Measurements from ENCODE around the gene PFKFB1.
"Not testable (repeated sequence)": the region's sequence is repeated elsewhere in the genome, so short reads cannot be mapped to it uniquely, and the experiment has no call there.

Gene PFKFB1

DNA sequence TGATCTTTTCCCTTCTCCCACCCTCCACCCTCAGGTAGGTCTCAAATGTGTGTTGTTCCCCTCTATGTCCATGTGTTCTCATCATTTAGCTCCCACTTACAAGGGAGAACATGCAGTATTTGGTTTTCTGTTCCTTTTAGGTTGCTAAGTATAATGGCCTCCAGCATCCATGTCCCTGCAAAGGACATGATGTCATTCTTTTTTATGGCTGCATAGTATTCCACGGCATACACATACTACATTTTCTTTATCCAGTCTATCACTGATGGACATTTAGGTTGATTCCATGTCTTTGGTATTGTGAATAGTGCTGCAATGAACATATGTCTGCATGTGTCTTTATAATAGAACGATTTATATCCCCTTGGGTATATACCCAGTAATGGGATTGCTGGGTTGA, 10.7 kb downstream of the PFKFB1 start:
- peaks cover 11% of the 10 kb centered on the region for H3K9me3 ChIP-seq (ENCODE audit: control insufficient read depth, insufficient read depth, low read length)
- not testable (repeated sequence) for H3K9ac ChIP-seq (ENCODE audit: low read depth, low read length); H3K27me3 ChIP-seq (ENCODE audit: control insufficient read depth, insufficient read depth, low read length); H3K36me3 ChIP-seq (ENCODE audit: control insufficient read depth, insufficient read depth, low read length); H3K4me1 ChIP-seq (ENCODE audit: control insufficient read depth, insufficient read depth, low read length); H3K4me3 ChIP-seq (ENCODE audit: low read depth, low read length)

DNA sequence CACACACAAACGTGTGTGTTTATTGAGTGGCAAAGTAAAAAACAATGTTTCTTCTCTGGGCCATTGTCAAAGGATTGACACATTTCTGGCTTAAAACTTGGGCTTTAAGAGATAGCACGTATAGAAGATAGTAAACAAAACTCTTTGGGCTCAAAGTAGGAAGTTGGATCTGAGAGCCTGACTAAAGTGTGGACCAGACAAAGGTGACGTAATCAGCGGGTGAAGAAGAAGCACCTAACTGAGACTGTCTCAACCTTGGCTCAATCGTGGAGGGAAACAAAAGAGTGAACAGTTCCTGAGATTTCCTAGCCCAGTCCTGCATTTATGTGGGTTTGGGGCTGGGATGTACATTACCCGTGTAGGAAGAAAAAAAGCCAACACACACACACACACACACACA, 13.7 kb downstream of the PFKFB1 start:
- Histone ChIP-seq H3K36me3 (ENCODE audit: control insufficient read depth, insufficient read depth, low read length) (no peaks in the 10 kb centered on the region), H3K4me3 (ENCODE audit: low read depth, low read length) (no peak overlapping the region), H3K4me1 (ENCODE audit: control insufficient read depth, insufficient read depth, low read length) (no peaks in the 10 kb centered on the region), H3K27me3 (ENCODE audit: control insufficient read depth, insufficient read depth, low read length) (no peaks in the 10 kb centered on the region), H3K9me3 (ENCODE audit: control insufficient read depth, insufficient read depth, low read length) (peaks cover 9% of the 10 kb centered on the region), H3K9ac (ENCODE audit: low read depth, low read length) (no peak overlapping the region)

GRCh38 chrX:54979432-54979831, 14.6 kb downstream of the PFKFB1 start:
- no peak overlapping the region for H3K4me3 ChIP-seq (ENCODE audit: low read depth, low read length)
- peaks cover under 1% of the 10 kb centered on the region for H3K9me3 ChIP-seq (ENCODE audit: control insufficient read depth, insufficient read depth, low read length)
- H3K27me3 ChIP-seq (ENCODE audit: control insufficient read depth, insufficient read depth, low read length) = no peaks in the 10 kb centered on the region
- H3K4me1 ChIP-seq (ENCODE audit: control insufficient read depth, insufficient read depth, low read length) = no peaks in the 10 kb centered on the region
- H3K9ac ChIP-seq (ENCODE audit: low read depth, low read length) = no peak overlapping the region
- H3K36me3 ChIP-seq (ENCODE audit: control insufficient read depth, insufficient read depth, low read length) = no peaks in the 10 kb centered on the region

DNA sequence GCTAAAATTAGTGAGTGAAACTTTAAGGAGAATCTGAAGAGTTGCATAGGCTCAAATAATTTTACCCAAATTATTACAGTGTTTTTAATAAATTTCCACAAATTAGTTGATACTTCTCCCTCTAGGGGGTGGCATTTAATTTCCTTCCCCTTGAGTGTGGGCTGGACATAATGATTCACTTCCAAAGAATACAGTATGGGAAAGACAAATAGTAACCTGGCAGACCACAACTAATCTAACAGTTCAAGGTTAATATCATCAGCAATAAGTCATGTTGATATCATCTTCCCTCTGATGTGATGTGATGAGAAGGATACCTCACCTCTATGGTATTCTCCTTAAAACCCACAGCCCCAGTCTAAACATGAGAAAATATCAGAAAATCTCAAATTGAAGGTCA, 15.5 kb downstream of the PFKFB1 start:
- Histone ChIP-seq H3K4me1 (ENCODE audit: control insufficient read depth, insufficient read depth, low read length) (no peaks in the 10 kb centered on the region), H3K9ac (ENCODE audit: low read depth, low read length) (no peak overlapping the region), H3K9me3 (ENCODE audit: control insufficient read depth, insufficient read depth, low read length) (no peaks in the 10 kb centered on the region), H3K27me3 (ENCODE audit: control insufficient read depth, insufficient read depth, low read length) (no peaks in the 10 kb centered on the region), H3K4me3 (ENCODE audit: low read depth, low read length) (no peak overlapping the region), H3K36me3 (ENCODE audit: control insufficient read depth, insufficient read depth, low read length) (no peaks in the 10 kb centered on the region)

- Histone ChIP-seq H3K27me3 (ENCODE audit: control insufficient read depth, insufficient read depth, low read length) (no peaks in the 10 kb centered on the region), H3K4me1 (ENCODE audit: control insufficient read depth, insufficient read depth, low read length) (no peaks in the 10 kb centered on the region), H3K36me3 (ENCODE audit: control insufficient read depth, insufficient read depth, low read length) (no peaks in the 10 kb centered on the region), H3K4me3 (ENCODE audit: low read depth, low read length) (no peak overlapping the region), H3K9ac (ENCODE audit: low read depth, low read length) (no peak overlapping the region), H3K9me3 (ENCODE audit: control insufficient read depth, insufficient read depth, low read length) (no peaks in the 10 kb centered on the region)
Observed at GRCh38 chrX:54977387-54977786, 16.6 kb downstream of the PFKFB1 start.

DNA sequence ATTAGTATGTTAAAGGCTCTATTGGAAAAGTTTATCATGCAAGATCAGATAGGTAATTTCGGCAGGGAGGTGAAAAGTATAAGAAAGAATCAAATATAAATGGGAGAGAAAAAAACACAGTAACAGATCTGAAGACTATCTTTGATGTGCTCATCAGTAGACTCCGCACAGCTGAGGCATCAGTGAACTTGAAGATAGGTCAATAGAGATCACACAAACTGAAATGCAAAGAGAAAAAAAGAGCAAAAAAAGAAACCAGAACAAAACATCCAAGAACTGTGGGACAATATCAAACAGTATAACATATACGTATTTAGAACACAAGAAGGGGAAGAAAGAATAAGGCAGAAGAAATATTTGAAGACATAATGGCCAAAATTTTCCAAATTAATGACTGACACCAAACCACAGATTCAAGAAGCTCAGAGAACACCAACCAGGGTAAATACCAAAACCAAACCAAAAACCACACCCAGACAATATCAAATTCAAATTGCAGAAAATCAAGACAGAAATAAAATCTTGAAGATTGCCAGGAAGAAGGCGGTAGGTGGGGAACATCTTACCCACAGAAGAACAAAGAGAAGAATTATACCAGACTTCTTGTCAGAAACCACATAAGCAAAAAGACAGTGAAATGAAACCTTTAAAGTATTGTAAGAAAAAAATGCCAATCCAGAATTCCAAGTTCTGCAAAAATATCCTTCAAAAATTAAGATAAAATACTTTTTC, 29.1 kb downstream of the PFKFB1 start:
- no peaks in the 10 kb centered on the region for H3K9me3 ChIP-seq (ENCODE audit: control insufficient read depth, insufficient read depth, low read length)
- no peak overlapping the region for H3K9ac ChIP-seq (ENCODE audit: low read depth, low read length)
- H3K4me3 ChIP-seq (ENCODE audit: low read depth, low read length) = no peak overlapping the region
- no peaks in the 10 kb centered on the region for H3K36me3 ChIP-seq (ENCODE audit: control insufficient read depth, insufficient read depth, low read length)
- H3K4me1 ChIP-seq (ENCODE audit: control insufficient read depth, insufficient read depth, low read length) = no peaks in the 10 kb centered on the region
- no peaks in the 10 kb centered on the region for H3K27me3 ChIP-seq (ENCODE audit: control insufficient read depth, insufficient read depth, low read length)

- Histone ChIP-seq H3K4me3 (ENCODE audit: low read depth, low read length) (no peak overlapping the region), H3K27me3 (ENCODE audit: control insufficient read depth, insufficient read depth, low read length) (no peaks in the 10 kb centered on the region), H3K36me3 (ENCODE audit: control insufficient read depth, insufficient read depth, low read length) (no peaks in the 10 kb centered on the region), H3K9me3 (ENCODE audit: control insufficient read depth, insufficient read depth, low read length) (no peaks in the 10 kb centered on the region), H3K9ac (ENCODE audit: low read depth, low read length) (no peak overlapping the region), H3K4me1 (ENCODE audit: control insufficient read depth, insufficient read depth, low read length) (no peaks in the 10 kb centered on the region)
Observed at GRCh38 chrX:54961750-54962149, 32.2 kb downstream of the PFKFB1 start.

DNA sequence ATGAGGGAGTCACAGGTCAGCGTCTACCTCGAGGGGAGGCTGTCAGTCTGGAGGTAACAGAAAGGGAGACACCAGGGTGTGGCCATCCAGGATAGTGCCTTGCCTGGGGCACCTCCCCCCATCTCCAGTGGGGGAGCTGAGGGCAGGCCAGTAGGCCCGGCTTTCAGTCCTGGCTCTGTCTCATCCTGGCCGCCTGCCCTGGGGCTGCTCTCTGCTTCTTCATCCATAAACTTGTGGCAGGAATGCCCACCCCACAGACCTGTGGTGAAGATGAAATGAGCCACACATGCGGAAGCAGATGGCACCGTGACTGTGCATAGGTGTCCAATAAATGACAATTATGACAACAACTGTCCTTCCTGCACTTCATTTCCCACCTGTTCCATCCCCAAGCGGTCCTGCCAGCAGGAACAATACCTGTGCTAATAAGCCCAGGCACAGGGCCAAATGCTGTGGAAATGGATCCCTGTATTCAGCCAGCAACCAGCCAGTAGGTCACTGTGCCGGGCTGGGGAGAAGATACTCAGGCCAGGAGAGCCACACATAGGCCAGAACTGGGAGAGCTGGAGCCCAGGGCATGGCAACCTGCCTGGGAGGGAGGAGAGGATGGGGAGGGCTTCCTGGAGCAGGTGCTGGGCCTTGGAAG, 43.1 kb downstream of the PFKFB1 start:
- peaks cover 3% of the 10 kb centered on the region for H3K9me3 ChIP-seq (ENCODE audit: control insufficient read depth, insufficient read depth, low read length)

DNA sequence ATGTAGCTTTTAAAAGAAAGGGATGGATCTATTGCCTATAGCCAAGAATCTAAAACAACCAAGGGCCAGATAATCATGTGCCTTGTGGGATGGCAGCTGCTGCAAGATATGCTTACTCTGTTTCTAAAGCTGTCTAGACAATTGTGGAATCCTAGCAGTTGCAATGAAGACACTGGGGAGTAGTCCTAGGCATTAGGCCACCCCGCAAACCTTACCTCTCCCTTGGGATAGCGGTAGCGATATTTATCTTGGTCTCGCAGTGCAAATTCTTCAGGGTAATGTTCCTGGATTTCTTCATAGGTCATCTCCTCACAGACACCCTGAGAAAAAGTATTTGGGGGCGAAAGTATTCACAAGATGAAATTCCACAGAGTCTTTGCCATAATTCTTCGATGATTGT, 48.8 kb downstream of the PFKFB1 start:
- H3K4me1 ChIP-seq (ENCODE audit: control insufficient read depth, insufficient read depth, low read length) = no peaks in the 10 kb centered on the region
- H3K9me3 ChIP-seq (ENCODE audit: control insufficient read depth, insufficient read depth, low read length) = no peaks in the 10 kb centered on the region
- no peak overlapping the region for H3K4me3 ChIP-seq (ENCODE audit: low read depth, low read length)

More for the DNA sequence above, 43.1 kb downstream of the PFKFB1 start:
- Histone ChIP-seq H3K4me1 (ENCODE audit: control insufficient read depth, insufficient read depth, low read length) (no peaks in the 10 kb centered on the region), H3K9ac (ENCODE audit: low read depth, low read length) (no peak overlapping the region), H3K27me3 (ENCODE audit: control insufficient read depth, insufficient read depth, low read length) (no peaks in the 10 kb centered on the region), H3K36me3 (ENCODE audit: control insufficient read depth, insufficient read depth, low read length) (no peaks in the 10 kb centered on the region), H3K4me3 (ENCODE audit: low read depth, low read length) (no peak overlapping the region)

GRCh38 chrX:54944816-54945215, 49.2 kb downstream of the PFKFB1 start:
- Histone ChIP-seq H3K4me3 (ENCODE audit: low read depth, low read length) (no peak overlapping the region), H3K9me3 (ENCODE audit: control insufficient read depth, insufficient read depth, low read length) (no peaks in the 10 kb centered on the region), H3K27me3 (ENCODE audit: control insufficient read depth, insufficient read depth, low read length) (no peaks in the 10 kb centered on the region), H3K9ac (ENCODE audit: low read depth, low read length) (no peak overlapping the region), H3K4me1 (ENCODE audit: control insufficient read depth, insufficient read depth, low read length) (no peaks in the 10 kb centered on the region), H3K36me3 (ENCODE audit: control insufficient read depth, insufficient read depth, low read length) (no peaks in the 10 kb centered on the region)

More for the DNA sequence above, 48.8 kb downstream of the PFKFB1 start:
- H3K36me3 ChIP-seq (ENCODE audit: control insufficient read depth, insufficient read depth, low read length) = no peaks in the 10 kb centered on the region
- H3K27me3 ChIP-seq (ENCODE audit: control insufficient read depth, insufficient read depth, low read length) = no peaks in the 10 kb centered on the region
- H3K9ac ChIP-seq (ENCODE audit: low read depth, low read length) = no peak overlapping the region

DNA sequence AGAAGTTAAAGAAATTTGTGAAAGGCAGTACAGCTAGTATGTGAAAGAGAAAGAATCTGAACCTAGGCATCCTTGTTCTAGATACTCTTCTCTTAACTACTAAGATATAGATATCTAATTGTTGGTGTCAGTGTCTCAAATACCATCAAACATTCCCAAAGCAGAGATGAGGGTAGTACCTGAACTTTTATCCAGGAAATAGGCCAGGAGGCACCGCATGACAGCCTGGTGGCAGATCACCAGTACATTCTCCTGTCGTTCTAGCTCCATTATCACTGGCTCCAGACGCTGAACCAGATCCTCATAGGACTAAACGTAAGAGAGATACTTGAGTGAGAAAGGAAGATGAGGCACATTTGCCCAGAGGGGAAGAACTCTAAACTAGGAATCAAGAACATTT, 56.6 kb downstream of the PFKFB1 start:
- no peaks in the 10 kb centered on the region for H3K36me3 ChIP-seq (ENCODE audit: control insufficient read depth, insufficient read depth, low read length)
- H3K9me3 ChIP-seq (ENCODE audit: control insufficient read depth, insufficient read depth, low read length) = no peaks in the 10 kb centered on the region

GRCh38 chrX:54935306-54935705, 58.7 kb downstream of the PFKFB1 start:
- H3K9me3 ChIP-seq (ENCODE audit: control insufficient read depth, insufficient read depth, low read length) = no peaks in the 10 kb centered on the region
- H3K4me1 ChIP-seq (ENCODE audit: control insufficient read depth, insufficient read depth, low read length) = no peaks in the 10 kb centered on the region
- no peaks in the 10 kb centered on the region for H3K27me3 ChIP-seq (ENCODE audit: control insufficient read depth, insufficient read depth, low read length)
- H3K9ac ChIP-seq (ENCODE audit: low read depth, low read length) = no peak overlapping the region
- peaks cover 16% of the 10 kb centered on the region for H3K36me3 ChIP-seq (ENCODE audit: control insufficient read depth, insufficient read depth, low read length)
- H3K4me3 ChIP-seq (ENCODE audit: low read depth, low read length) = no peak overlapping the region

More for the DNA sequence above, 56.6 kb downstream of the PFKFB1 start:
- Histone ChIP-seq H3K9ac (ENCODE audit: low read depth, low read length) (no peak overlapping the region), H3K27me3 (ENCODE audit: control insufficient read depth, insufficient read depth, low read length) (no peaks in the 10 kb centered on the region), H3K4me1 (ENCODE audit: control insufficient read depth, insufficient read depth, low read length) (no peaks in the 10 kb centered on the region), H3K4me3 (ENCODE audit: low read depth, low read length) (no peak overlapping the region)

Data from iPS-15b (cell line).